ENCODE results near the gene IDS.
"Not testable (repeated sequence)": the region's sequence is repeated elsewhere in the genome, so short reads cannot be mapped to it uniquely, and the experiment has no call there.

The IDS gene

DNA sequence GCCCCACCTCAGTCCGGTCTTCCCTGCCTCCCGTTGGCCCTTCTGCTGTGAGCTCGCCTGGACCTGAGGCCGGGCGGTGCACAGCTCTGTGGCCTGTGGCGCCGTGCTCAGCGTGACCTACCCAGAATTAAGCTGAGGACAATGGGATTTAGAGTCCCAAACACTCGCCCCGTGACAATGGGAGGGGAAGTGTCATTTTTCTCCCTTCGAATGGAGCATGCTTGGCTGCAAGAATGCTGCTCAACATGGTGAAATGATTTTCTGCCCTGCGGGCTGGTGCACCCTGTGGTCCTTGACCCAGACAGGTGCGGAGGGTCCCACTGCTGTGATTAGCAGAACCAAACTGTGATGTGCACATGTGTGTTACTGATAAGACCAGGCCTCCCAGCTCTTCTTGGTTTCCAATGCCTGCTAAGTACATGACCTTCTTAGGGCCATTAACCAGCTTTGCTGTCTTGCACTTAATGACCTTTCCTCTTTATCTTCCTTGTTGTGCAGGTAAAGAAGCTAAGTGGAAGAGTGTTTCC, 36.5 kb upstream of the IDS start:
- H4K20me1 ChIP-seq: peaks cover 0 to 2% (median 0%) of the 10 kb centered on the region in 11 experiments; a peak in 1 of 22 replicates
- peak overlapping the region; percentile 69 to 92 (median 78) for H3K4me2 ChIP-seq
- TF ChIP-seq Cebpa-rat (IDR thresholded peaks at IDR 0.05): no peak
- peak overlapping the region; percentile 76 to 93 (median 83) for H3K9ac ChIP-seq
- H3K36me3 ChIP-seq: peaks cover 0 to 5% (median 0%) of the 10 kb centered on the region in 11 experiments; a peak in 1 of 22 replicates
- H3K27me3 ChIP-seq: no peaks in the 10 kb centered on the region
- peak overlapping the region; percentile 72 to 85 (median 76) for H3K4me3 ChIP-seq
- peak overlapping the region; percentile 74 to 89 (median 81) for H3K27ac ChIP-seq
- H3K9me3 ChIP-seq (replicated peaks in 1 of 11): peaks cover 0 to 10% (median 0%) of the 10 kb centered on the region in 11 experiments; a peak in 7 of 22 replicates
- H3K4me1 ChIP-seq: peaks cover 5 to 16% (median 9%) of the 10 kb centered on the region in 10 experiments; a peak in 9 of 20 replicates

- no peak for TF ChIP-seq Cebpa-rat (IDR thresholded peaks at IDR 0.05)
- H3K9ac ChIP-seq: peak within 1 kb of the TSS; percentile 76 to 93 (median 83)
- peaks cover 0 to 5% (median 3%) of the 10 kb centered on the region in 11 experiments; a peak in 11 of 22 replicates for H3K27me3 ChIP-seq
- peaks cover 0 to 2% (median 0%) of the 10 kb centered on the region in 11 experiments; a peak in 2 of 22 replicates for H4K20me1 ChIP-seq
- H3K4me3 ChIP-seq: peak within 1 kb of the TSS; percentile 72 to 85 (median 76)
- peaks cover 0 to 10% (median 0%) of the 10 kb centered on the region in 11 experiments; a peak in 7 of 22 replicates for H3K9me3 ChIP-seq (replicated peaks in 1 of 11)
- peaks cover 5 to 19% (median 10%) of the 10 kb centered on the region in 10 experiments; a peak in 12 of 20 replicates for H3K4me1 ChIP-seq
- peaks cover 0 to 5% (median 0%) of the 10 kb centered on the region in 11 experiments; a peak in 1 of 22 replicates for H3K36me3 ChIP-seq
- H3K27ac ChIP-seq: peak within 1 kb of the TSS; percentile 74 to 89 (median 81)
- H3K4me2 ChIP-seq: peak within 1 kb of the TSS; percentile 69 to 92 (median 78)
Measured at GRCh38 chrX:149540621-149541520, 35.8 kb upstream of the IDS start, which contains the start of gene EOLA1. Gene EOLA1, plus strand, starts transcription at chrX:149541012. Its CDS starts 4,619 bp downstream, at chrX:149545631.

DNA sequence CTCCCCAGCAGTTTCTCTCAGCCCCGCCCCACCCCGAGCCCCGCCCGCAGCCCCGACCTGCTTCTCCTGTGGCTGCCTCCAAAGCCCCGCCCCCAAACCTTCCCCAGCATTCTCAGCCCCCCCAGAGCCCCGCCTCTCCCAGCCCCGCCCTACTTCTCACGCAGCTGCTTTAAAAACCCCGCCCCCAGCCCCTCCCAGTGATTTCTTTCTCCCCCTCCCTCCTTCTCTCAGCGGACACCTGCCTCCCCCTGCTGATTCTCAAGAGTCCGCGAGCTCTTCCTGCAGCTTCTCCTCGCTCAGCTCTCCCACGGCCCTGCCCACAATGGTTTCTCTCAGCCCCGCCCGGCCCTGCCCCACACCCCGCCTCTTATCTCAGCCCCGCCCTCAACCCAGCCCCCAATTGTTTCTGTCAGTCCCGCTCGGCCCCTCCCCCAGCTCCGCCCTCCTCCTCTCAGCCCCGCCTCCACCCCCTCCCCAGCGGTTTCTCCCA, 35.1 kb upstream of the IDS start:
- peaks cover 0 to 2% (median 0%) of the 10 kb centered on the region in 11 experiments; a peak in 2 of 22 replicates for H4K20me1 ChIP-seq
- peaks cover 0 to 5% (median 0%) of the 10 kb centered on the region in 11 experiments; a peak in 1 of 22 replicates for H3K36me3 ChIP-seq
- H3K4me2 ChIP-seq: peak overlapping the region in 3 of 11 experiments; percentile 75 to 92 (median 86); a peak in 3 of 22 replicates
- H3K27ac ChIP-seq: peak overlapping the region; percentile 58 to 89 (median 81); a peak in 21 of 22 replicates
- H3K9me3 ChIP-seq (replicated peaks in 1 of 11): peaks cover 0 to 10% (median 0%) of the 10 kb centered on the region in 11 experiments; a peak in 7 of 22 replicates
- TF ChIP-seq Cebpa-rat (IDR thresholded peaks at IDR 0.05): no peak
- H3K4me3 ChIP-seq: peak overlapping the region; percentile 72 to 85 (median 76)
- peaks cover 5 to 21% (median 10%) of the 10 kb centered on the region in 10 experiments; a peak in 12 of 20 replicates for H3K4me1 ChIP-seq
- H3K9ac ChIP-seq: peak overlapping the region; percentile 76 to 93 (median 83); a peak in 21 of 22 replicates
- peaks cover 0 to 11% (median 4%) of the 10 kb centered on the region in 11 experiments; a peak in 11 of 22 replicates for H3K27me3 ChIP-seq

- H3K4me1 ChIP-seq: peaks cover 5 to 23% (median 10%) of the 10 kb centered on the region in 10 experiments; a peak in 12 of 20 replicates
- H4K20me1 ChIP-seq: peaks cover 0 to 2% (median 0%) of the 10 kb centered on the region in 11 experiments; a peak in 2 of 22 replicates
- H3K4me2 ChIP-seq: peak overlapping the region; percentile 59 to 76 (median 66)
- no peak for TF ChIP-seq Cebpa-rat (IDR thresholded peaks at IDR 0.05)
- peak overlapping the region; percentile 46 to 69 (median 60) for H3K4me3 ChIP-seq
- peaks cover 0 to 3% (median 0%) of the 10 kb centered on the region in 11 experiments; a peak in 1 of 22 replicates for H3K36me3 ChIP-seq
- peak overlapping the region in 10 of 11 experiments; percentile 58 to 74 (median 67); a peak in 18 of 22 replicates for H3K9ac ChIP-seq
- peaks cover 0 to 16% (median 5%) of the 10 kb centered on the region in 11 experiments; a peak in 11 of 22 replicates for H3K27me3 ChIP-seq
- H3K27ac ChIP-seq: peak overlapping the region in 10 of 11 experiments; percentile 47 to 75 (median 62); a peak in 17 of 22 replicates
- H3K9me3 ChIP-seq (replicated peaks in 1 of 11): peaks cover 0 to 10% (median 0%) of the 10 kb centered on the region in 11 experiments; a peak in 7 of 22 replicates
Measured at GRCh38 chrX:149539283-149540130, 34.4 kb upstream of the IDS start.

DNA sequence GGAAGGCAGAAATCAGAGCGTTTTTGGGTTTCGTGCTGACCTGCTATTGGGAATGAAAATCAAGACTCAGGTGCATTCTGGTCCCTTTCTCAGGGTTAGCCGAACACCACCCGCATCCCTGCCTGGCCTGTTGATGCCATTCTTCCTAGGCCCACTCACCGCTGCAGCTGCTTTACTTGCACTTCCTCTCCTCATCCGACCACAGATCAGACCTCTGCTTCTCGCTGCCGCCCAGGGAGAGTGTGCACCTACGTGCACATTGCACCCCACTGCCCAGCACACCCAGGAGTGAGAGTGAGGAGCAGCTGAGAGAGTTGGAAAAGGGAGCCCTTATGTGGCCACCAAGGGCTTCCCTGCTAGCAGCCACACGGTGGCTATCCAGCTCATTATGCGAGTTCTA, 32.4 kb upstream of the IDS start:
- not testable (repeated sequence) for H3K9ac ChIP-seq, H4K20me1 ChIP-seq, H3K27ac ChIP-seq, H3K4me3 ChIP-seq, H3K36me3 ChIP-seq, H3K4me2 ChIP-seq
- peaks cover 5 to 28% (median 10%) of the 10 kb centered on the region in 10 experiments; a peak in 12 of 20 replicates for H3K4me1 ChIP-seq
- peaks cover 0 to 17% (median 6%) of the 10 kb centered on the region in 11 experiments; a peak in 11 of 22 replicates for H3K27me3 ChIP-seq
- H3K9me3 ChIP-seq (replicated peaks in 1 of 11): peaks cover 0 to 10% (median 0%) of the 10 kb centered on the region in 11 experiments; a peak in 7 of 22 replicates

- H3K27ac ChIP-seq; H3K9me3 ChIP-seq (replicated peaks in 1 of 11); H3K4me3 ChIP-seq; H3K36me3 ChIP-seq; H4K20me1 ChIP-seq; H3K9ac ChIP-seq: not testable (repeated sequence)
- peaks cover 0 to 17% (median 6%) of the 10 kb centered on the region in 11 experiments; a peak in 11 of 22 replicates for H3K27me3 ChIP-seq
- peak overlapping the region in 2 of 11 experiments; percentile 9 to 28; a peak in 2 of 22 replicates for H3K4me2 ChIP-seq
- peaks cover 0 to 46% (median 16%) of the 10 kb centered on the region in 10 experiments; a peak in 17 of 20 replicates for H3K4me1 ChIP-seq
Measured at GRCh38 chrX:149534926-149535602, 30.0 kb upstream of the IDS start.

GRCh38 chrX:149533999-149534398, 28.9 kb upstream of the IDS start:
- H3K9ac ChIP-seq; H3K4me2 ChIP-seq; H3K9me3 ChIP-seq (replicated peaks in 1 of 11); H3K4me3 ChIP-seq; H3K36me3 ChIP-seq; H4K20me1 ChIP-seq; H3K27ac ChIP-seq: not testable (repeated sequence)
- peaks cover 0 to 44% (median 15%) of the 10 kb centered on the region in 10 experiments; a peak in 17 of 20 replicates for H3K4me1 ChIP-seq
- peaks cover 0 to 17% (median 6%) of the 10 kb centered on the region in 11 experiments; a peak in 11 of 22 replicates for H3K27me3 ChIP-seq

DNA sequence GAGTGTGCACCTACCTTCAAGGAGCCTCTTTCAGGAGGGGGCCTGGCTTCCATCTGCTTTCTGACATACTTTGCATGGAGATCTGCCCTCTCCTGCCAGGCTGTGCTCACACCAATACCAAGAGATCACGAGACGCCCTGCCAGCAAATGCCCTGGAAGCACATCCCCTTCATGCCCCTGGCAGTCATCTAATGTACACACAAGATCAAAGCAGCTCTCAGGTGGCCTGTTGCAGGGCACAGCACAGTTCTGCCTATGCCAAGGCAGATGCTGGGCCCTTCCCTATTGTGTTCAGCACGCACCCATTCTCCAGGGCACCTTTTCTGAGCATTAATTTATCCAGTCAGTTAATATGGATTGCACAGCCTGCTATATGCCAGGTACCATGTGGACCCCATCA, 27.8 kb upstream of the IDS start:
- not testable (repeated sequence) for H3K27ac ChIP-seq, H3K4me3 ChIP-seq

More for the DNA sequence above, 27.8 kb upstream of the IDS start:
- Histone ChIP-seq H3K4me1 (peaks cover 0 to 39% (median 12%) of the 10 kb centered on the region in 10 experiments; a peak in 15 of 20 replicates), H3K27me3 (peaks cover 0 to 17% (median 6%) of the 10 kb centered on the region in 11 experiments; a peak in 11 of 22 replicates)
- not testable (repeated sequence) for H3K9ac ChIP-seq; H3K36me3 ChIP-seq; H3K9me3 ChIP-seq (replicated peaks in 1 of 11); H3K4me2 ChIP-seq; H4K20me1 ChIP-seq

All from BLaER1 treated with 17β-estradiol and CSF1 and Interleukin-3, amounts not matched to agents 10 nM and 100 nM (cell line).